A673 (cell line): ENCODE data around the gene CD69.

Experiments
- CTCF ChIP-seq: fragments of 300-800, 200-600 bp; sonication (generic); conservative IDR thresholded peaks from 2 replicates; pipeline ENCODE4 v1.5.1; 2017; ENCODE audit warnings: low read depth, mild to moderate bottlenecking, antibody characterized with exemption, low read length, moderate library complexity, mixed read lengths
- EZH2 ChIP-seq: fragments of 200-600 bp; sonication (generic); IDR thresholded peaks from 2 replicates; pipeline ENCODE4 v1.6.1; 2017; ENCODE audit warnings: borderline replicate concordance, low read depth, mild to moderate bottlenecking, mixed read lengths, antibody characterized with exemption, low read length; ENCODE audit not compliant: poor library complexity, severe bottlenecking

- TF ChIP-seq CTCF (no peak), EZH2 (no peak)
Observed at GRCh38 chr12:9794484-9795093, 33.9 kb upstream of the CD69 start.
